ENCODE data around the gene LRIF1. TPM values are rescaled to one million over a fixed set of nuclear protein-coding genes. Genes with fewer than 3 reads are reported as not detected.
"Not testable (repeated sequence)": the region's sequence is repeated elsewhere in the genome, so short reads cannot be mapped to it uniquely, and the experiment has no call there.

The LRIF1 gene, protein sequence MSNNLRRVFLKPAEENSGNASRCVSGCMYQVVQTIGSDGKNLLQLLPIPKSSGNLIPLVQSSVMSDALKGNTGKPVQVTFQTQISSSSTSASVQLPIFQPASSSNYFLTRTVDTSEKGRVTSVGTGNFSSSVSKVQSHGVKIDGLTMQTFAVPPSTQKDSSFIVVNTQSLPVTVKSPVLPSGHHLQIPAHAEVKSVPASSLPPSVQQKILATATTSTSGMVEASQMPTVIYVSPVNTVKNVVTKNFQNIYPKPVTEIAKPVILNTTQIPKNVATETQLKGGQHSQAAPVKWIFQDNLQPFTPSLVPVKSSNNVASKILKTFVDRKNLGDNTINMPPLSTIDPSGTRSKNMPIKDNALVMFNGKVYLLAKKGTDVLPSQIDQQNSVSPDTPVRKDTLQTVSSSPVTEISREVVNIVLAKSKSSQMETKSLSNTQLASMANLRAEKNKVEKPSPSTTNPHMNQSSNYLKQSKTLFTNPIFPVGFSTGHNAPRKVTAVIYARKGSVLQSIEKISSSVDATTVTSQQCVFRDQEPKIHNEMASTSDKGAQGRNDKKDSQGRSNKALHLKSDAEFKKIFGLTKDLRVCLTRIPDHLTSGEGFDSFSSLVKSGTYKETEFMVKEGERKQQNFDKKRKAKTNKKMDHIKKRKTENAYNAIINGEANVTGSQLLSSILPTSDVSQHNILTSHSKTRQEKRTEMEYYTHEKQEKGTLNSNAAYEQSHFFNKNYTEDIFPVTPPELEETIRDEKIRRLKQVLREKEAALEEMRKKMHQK
- 10 to 100 TPM; 14.7 to 17.9 (median 17.2) TPM for total RNA-seq (2021; fragmentation: NEBNext Ultra II Directional; extraction: Animal tissue kit (Norgen Biotek cat#: 25700))
- long read RNA-seq, transcript LRIF1-201 (4 exons, 3,475 nt), result minor isoform, 7 of 31 reads
- long read RNA-seq, transcript LRIF1-202 (3 exons, 1,796 nt), result major isoform, 8 of 31 reads
- long read RNA-seq, partial matches to known transcripts, result 11 of 31 reads
- long read RNA-seq, other reads (novel, unspliced or antisense), result 5 of 31 reads

DNA sequence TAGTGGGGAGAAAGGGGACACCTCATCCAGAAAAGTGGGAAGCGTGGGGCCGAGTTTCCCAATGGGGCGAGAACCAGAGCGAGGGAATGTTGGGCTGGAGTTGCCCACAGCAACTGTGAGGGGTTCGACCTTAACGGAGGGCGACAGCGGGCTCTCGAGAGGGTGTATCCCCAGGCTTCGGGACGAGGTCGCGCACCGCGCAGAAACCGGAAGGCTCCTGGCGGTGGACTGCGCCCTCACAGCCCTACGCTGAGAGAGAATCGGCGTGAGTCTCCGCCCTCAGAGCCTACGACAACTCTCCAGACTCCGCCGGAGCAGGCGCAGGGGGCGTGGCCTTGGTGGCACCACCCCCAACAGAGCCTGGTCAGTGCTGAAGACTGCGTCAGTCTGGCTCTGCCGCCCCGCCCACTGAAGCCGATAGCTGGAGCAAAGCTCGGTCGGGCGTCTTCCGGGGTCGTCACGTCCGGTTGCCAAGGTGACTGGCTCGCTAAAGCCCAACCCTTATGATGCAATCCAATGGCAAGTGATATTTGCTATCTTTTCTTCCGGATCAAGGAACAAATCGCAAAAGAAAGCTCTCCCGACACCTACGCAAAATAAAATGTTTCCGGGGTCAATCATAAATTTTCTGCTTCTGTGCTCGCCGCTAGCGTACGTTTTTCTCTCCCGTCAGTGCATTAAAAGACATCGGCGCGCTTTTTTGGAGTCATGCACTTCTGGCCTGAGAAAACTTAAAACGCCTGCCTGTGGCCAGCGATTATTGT lies at the start of gene LRIF1:
Gene LRIF1 (minus strand): TSS at position 232 of the 764 bp plus-strand sequence. CDS start 234 bp downstream, outside the sequence.
- Mint-ChIP-seq H3K27me3 (ENCODE audit: insufficient read depth) (no peaks in the 10 kb centered on the region; the same call in 1 of the 2 replicates), H3K4me1 (ENCODE audit: low read depth) (peaks cover 42% of the 10 kb centered on the region), H3K27ac (peak within 1 kb of the TSS; percentile 99), H3K9me3 (peaks cover 19% of the 10 kb centered on the region), H3K36me3 (ENCODE audit: low read depth) (peaks cover 32% of the 10 kb centered on the region), H3K4me3 (peak within 1 kb of the TSS; percentile 91)
- peak; percentile 99 for DNase-seq
- TF ChIP-seq, protein P1, sequence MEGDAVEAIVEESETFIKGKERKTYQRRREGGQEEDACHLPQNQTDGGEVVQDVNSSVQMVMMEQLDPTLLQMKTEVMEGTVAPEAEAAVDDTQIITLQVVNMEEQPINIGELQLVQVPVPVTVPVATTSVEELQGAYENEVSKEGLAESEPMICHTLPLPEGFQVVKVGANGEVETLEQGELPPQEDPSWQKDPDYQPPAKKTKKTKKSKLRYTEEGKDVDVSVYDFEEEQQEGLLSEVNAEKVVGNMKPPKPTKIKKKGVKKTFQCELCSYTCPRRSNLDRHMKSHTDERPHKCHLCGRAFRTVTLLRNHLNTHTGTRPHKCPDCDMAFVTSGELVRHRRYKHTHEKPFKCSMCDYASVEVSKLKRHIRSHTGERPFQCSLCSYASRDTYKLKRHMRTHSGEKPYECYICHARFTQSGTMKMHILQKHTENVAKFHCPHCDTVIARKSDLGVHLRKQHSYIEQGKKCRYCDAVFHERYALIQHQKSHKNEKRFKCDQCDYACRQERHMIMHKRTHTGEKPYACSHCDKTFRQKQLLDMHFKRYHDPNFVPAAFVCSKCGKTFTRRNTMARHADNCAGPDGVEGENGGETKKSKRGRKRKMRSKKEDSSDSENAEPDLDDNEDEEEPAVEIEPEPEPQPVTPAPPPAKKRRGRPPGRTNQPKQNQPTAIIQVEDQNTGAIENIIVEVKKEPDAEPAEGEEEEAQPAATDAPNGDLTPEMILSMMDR (IDR thresholded peaks at IDR 0.05), result peak; percentile 41

DNA sequence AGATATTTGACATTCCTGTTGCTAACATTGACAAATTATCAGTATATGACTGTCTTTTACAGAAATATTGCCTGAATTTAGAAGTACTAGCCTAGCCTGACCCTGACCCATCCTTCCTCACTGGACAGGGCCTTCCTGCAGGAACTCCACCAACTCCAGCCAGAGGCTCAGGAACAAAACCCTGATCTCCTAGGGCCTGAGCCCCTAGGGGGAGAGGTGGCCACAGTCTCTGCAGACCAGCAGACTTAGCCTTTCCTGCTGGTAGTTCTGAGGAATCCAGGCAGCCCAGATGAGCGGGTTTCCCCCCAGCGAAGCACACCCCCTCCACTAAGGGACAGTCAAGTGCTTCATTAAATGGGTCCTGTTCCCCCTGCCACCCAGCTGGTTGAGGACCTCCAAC lies 44.3 kb upstream of the LRIF1 start:
- no peak overlapping the region for H3K4me3 Mint-ChIP-seq
- no peak overlapping the region for H3K27ac Mint-ChIP-seq
- H3K27me3 Mint-ChIP-seq (ENCODE audit: insufficient read depth), result no peaks in the 10 kb centered on the region; the same call in none of the 2 replicates
- no peak for DNase-seq
- H3K36me3 Mint-ChIP-seq (ENCODE audit: low read depth), result no peaks in the 10 kb centered on the region
- H3K4me1 Mint-ChIP-seq (ENCODE audit: low read depth), result no peaks in the 10 kb centered on the region
- H3K9me3 Mint-ChIP-seq, result peaks cover 13% of the 10 kb centered on the region
- TF ChIP-seq, protein P1 (IDR thresholded peaks at IDR 0.05), result no peak

- no peaks in the 10 kb centered on the region for H3K36me3 Mint-ChIP-seq (ENCODE audit: low read depth)
- TF ChIP-seq, protein P1 (IDR thresholded peaks at IDR 0.05), result no peak
- peaks cover 13% of the 10 kb centered on the region for H3K9me3 Mint-ChIP-seq
- DNase-seq, result no peak
- H3K27ac Mint-ChIP-seq, result no peak overlapping the region
- H3K4me1 Mint-ChIP-seq (ENCODE audit: low read depth), result no peaks in the 10 kb centered on the region
- H3K27me3 Mint-ChIP-seq (ENCODE audit: insufficient read depth), result no peaks in the 10 kb centered on the region; the same call in 1 of the 2 replicates
- H3K4me3 Mint-ChIP-seq, result no peak overlapping the region
These were observed 42.8 kb upstream of the LRIF1 start for GRCh38 chr1:111006556-111006955.

- H3K27me3 Mint-ChIP-seq (ENCODE audit: insufficient read depth); H3K36me3 Mint-ChIP-seq (ENCODE audit: low read depth); DNase-seq; H3K9me3 Mint-ChIP-seq; H3K4me3 Mint-ChIP-seq; H3K27ac Mint-ChIP-seq; H3K4me1 Mint-ChIP-seq (ENCODE audit: low read depth): not testable (repeated sequence)
These were observed 35.9 kb upstream of the LRIF1 start for GRCh38 chr1:110999607-111000006.

DNA sequence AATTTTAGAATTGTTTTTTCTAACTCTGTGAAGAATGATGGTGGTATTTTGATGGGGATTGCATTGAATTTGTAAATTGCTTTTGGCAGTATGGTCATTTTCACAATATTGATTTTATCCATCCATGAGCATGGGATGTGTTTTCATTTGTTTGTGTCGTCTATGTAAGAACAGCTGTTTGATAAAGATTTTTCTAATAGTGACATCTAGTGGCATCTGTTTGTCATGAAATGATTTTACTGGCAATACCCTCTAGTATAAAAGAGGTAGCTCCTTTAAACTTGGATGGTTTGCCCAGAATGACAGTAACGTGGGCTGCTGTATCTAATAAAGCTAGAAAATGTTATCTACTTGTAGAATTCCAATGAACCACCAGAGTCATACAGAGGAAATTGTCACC lies 28.6 kb upstream of the LRIF1 start:
- H3K4me1 Mint-ChIP-seq (ENCODE audit: low read depth); H3K27ac Mint-ChIP-seq; H3K4me3 Mint-ChIP-seq; H3K27me3 Mint-ChIP-seq (ENCODE audit: insufficient read depth); H3K36me3 Mint-ChIP-seq (ENCODE audit: low read depth); H3K9me3 Mint-ChIP-seq: not testable (repeated sequence)
- TF ChIP-seq, protein P1 (IDR thresholded peaks at IDR 0.05), result peak; percentile 67; the same call in 1 of the 2 replicates
- DNase-seq, result peak; percentile 14

DNA sequence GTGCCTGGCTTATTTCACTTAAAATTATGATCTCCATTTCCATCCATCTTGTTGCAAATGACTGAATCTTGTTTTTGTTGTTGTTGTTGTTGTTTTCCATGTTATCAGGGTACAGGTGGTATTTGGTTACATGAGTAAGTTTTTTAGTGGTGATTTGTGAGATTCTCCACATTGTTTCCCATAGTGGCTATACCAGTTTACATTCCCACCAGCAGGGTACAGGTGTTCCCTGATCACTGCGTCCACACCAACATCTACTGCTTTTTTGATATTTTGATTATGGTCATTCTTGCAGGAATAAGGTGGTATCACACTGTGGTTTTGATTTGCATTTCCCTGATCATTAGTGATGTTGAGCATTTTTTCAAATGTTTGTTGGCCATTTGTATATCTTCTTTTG lies 27.6 kb upstream of the LRIF1 start:
- H3K27ac Mint-ChIP-seq; DNase-seq; H3K4me1 Mint-ChIP-seq (ENCODE audit: low read depth); H3K9me3 Mint-ChIP-seq; H3K36me3 Mint-ChIP-seq (ENCODE audit: low read depth); H3K27me3 Mint-ChIP-seq (ENCODE audit: insufficient read depth); H3K4me3 Mint-ChIP-seq: not testable (repeated sequence)
